GM20000 (cell line): ENCODE results near the gene VEGFB.

Experiments
- DNase-seq: peaks from one replicate; pipeline ENCODE4 v3.0.0; 2012; ENCODE audit warnings: low spot score
- CTCF ChIP-seq: IDR thresholded peaks from 2 replicates; pipeline ENCODE4 v1.5.1; 2012; ENCODE audit warnings: mild to moderate bottlenecking, control low read depth; ENCODE audit errors: extremely low read depth, missing control alignments

The VEGFB gene

GRCh38 chr11:64233913-64234586 lies at the start of gene VEGFB:
Gene VEGFB (plus strand): TSS chr11:64234584. CDS start chr11:64234834, 250 bp downstream.
- no peak for TF ChIP-seq CTCF
- DNase-seq: peak; percentile 94

- DNase-seq: peak; percentile 60
- TF ChIP-seq CTCF: no peak
These were observed 49.1 kb upstream of the VEGFB start for GRCh38 chr11:64185175-64185692.

- peak; percentile 99 for DNase-seq
- TF ChIP-seq CTCF: peak; percentile 19
These were observed 48.5 kb upstream of the VEGFB start, which contains the start of gene STIP1 for GRCh38 chr11:64185693-64186491. Gene STIP1 (plus strand): TSS chr11:64186171. CDS start chr11:64186262, 91 bp downstream.

- no peak for DNase-seq
- TF ChIP-seq CTCF: no peak
These were observed 47.8 kb upstream of the VEGFB start for GRCh38 chr11:64186492-64187165.

- no peak for DNase-seq
- no peak for TF ChIP-seq CTCF
These were observed 42.0 kb upstream of the VEGFB start for GRCh38 chr11:64192434-64192833.

- DNase-seq: no peak
- TF ChIP-seq CTCF: no peak
These were observed 37.8 kb upstream of the VEGFB start for GRCh38 chr11:64196626-64197025.
